HG02981 (cell line): ENCODE results near the gene CR1.
"Not testable (repeated sequence)": the region's sequence is repeated elsewhere in the genome, so short reads cannot be mapped to it uniquely, and the experiment has no call there.

Experiments
- ATAC-seq: cut with Tn5 transposase; IDR thresholded peaks from one replicate; pipeline ENCODE4 v1.9.1; 2021; ENCODE audit warnings: mild to moderate bottlenecking, moderate library complexity; ENCODE audit not compliant: unreplicated experiment

CR1 gene

GRCh38 chr1:207502726-207503125 is 6.8 kb downstream of the CR1 start:
- ATAC-seq: no peak

GRCh38 chr1:207503950-207504349 is 8.0 kb downstream of the CR1 start:
- ATAC-seq: no peak

GRCh38 chr1:207504438-207504837 is 8.5 kb downstream of the CR1 start:
- no peak for ATAC-seq

GRCh38 chr1:207510444-207510843 is 14.5 kb downstream of the CR1 start:
- no peak for ATAC-seq

GRCh38 chr1:207514890-207515289 is 18.9 kb downstream of the CR1 start:
- ATAC-seq: no peak

- no peak for ATAC-seq
Measured at GRCh38 chr1:207516729-207517128, 20.8 kb downstream of the CR1 start.

- no peak for ATAC-seq
Measured at GRCh38 chr1:207518608-207519236, 22.8 kb downstream of the CR1 start.

GRCh38 chr1:207519505-207520399 is 23.8 kb downstream of the CR1 start:
- no peak for ATAC-seq

- ATAC-seq: not testable (repeated sequence)
Measured at GRCh38 chr1:207520400-207521345, 24.7 kb downstream of the CR1 start.

- not testable (repeated sequence) for ATAC-seq
Measured at GRCh38 chr1:207525239-207525638, 29.3 kb downstream of the CR1 start.

GRCh38 chr1:207528401-207528800 is 32.4 kb downstream of the CR1 start:
- not testable (repeated sequence) for ATAC-seq

GRCh38 chr1:207536263-207536662 is 40.3 kb downstream of the CR1 start:
- ATAC-seq: not testable (repeated sequence)

- not testable (repeated sequence) for ATAC-seq
Measured at GRCh38 chr1:207546677-207547357, 50.9 kb downstream of the CR1 start.

GRCh38 chr1:207554823-207555222 is 58.9 kb downstream of the CR1 start:
- not testable (repeated sequence) for ATAC-seq

GRCh38 chr1:207565546-207566468 is 69.8 kb downstream of the CR1 start:
- ATAC-seq: no peak

- ATAC-seq: not testable (repeated sequence)
Measured at GRCh38 chr1:207571926-207572325, 76.0 kb downstream of the CR1 start.

- ATAC-seq: not testable (repeated sequence)
Measured at GRCh38 chr1:207573074-207573473, 77.1 kb downstream of the CR1 start.

GRCh38 chr1:207575381-207575780 is 79.4 kb downstream of the CR1 start:
- not testable (repeated sequence) for ATAC-seq

- ATAC-seq: no peak
Measured at GRCh38 chr1:207578796-207579435, 83.0 kb downstream of the CR1 start.
